ENCODE results near the gene ATP13A3.
A peak's percentile ranks its signal among the peaks of the same experiment; 100 is the strongest.

The ATP13A3 gene

DNA sequence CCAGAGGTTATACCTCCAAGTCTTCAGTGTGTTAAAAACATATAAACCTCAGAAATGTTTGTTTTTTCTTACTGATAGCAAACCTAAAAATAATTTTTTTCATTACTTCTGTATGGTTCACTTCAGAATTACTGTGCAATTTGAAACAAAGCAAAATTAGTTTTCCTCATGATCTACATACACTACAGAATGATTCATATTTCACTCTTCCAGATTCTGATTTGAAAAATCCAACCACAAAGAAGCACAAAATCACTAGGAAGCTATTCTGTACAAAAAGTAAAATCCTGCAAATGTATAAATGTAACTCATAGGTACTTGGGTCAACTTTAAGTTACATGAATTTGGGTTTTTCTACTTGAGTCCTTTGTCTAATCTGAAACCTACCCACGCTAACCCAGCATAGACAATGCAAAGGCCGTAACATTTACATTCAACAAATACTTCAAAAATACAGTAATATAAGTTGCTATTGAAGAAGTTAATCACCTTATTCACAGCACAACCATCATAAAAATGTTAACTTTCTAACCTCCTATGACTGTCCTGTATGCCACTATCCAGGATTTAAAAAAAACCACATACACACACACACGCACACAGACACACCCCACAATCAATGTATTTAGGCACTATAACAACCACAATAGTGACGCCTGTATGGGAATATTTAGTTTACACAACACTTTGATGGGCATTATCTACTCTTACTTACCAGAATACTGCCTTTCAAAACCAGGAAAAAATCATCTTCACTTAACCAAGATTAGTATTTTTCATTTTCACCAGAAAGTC, 11.5 kb downstream of the ATP13A3 start:
- DNase-seq: no peak

DNA sequence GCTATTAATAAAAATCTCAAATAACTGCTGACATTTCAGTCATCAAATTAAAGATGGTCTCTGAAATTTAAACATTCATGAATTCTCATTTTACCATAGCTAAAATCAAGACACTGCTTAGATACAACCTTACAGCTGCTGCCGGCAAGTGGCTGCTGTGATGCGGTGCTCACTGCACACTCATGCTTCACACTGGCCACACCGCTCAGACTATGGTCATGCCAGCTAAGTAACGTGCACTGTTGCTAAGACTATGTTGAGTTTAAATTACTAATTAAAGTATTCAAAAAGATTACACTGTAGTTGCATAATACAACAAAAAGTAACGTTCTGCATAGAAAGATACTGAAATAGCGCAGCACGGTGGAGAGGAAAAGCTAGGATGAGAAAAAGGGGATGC, 12.1 kb downstream of the ATP13A3 start:
- no peak for DNase-seq

DNA sequence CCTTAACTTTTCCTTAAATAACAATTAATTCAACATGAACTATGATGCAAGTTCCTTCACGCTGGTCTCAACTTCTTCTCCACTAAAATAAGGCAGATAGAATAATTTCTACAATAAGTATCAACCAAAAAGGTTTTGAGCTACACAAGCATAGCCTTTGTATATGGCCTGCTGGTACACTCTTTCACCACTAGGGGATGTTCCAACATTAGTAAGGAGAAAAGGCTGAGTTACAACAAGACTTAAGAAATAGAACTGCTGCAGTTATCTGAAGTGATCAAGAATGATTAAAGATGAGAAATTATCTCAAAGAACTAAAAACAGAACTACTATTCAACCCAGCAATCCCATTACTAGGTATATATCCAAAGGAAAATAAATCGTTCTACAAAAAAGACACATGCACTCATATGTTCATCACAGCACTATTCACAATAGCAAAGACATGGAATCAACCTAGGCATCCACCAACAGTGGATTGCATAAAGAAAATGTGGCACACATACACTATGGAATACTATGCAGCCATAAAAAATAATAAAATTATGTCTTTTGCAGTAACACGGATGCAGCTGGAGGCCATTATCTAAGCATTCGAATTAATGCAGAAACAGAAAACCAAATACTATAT, 14.4 kb downstream of the ATP13A3 start:
- DNase-seq: peak; percentile 33

DNA sequence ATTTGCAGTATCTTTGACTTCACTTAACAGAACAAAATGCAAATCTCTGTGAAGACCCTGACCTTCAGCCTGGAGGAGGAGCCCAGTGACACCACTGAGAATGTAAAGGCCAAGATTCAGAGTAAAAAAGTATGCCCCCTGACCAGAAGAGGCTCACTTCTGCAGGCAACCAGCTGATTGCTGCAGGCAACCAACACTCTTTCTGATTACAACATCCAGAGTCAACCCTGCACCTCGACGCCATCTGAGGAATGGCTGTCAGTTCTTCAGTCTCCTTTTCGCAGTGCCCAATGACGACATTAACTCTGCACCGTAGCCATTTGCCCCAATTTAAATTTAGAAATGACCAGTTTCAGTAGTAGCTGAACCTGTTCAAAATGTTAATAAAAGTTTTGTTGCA, 14.9 kb downstream of the ATP13A3 start:
- DNase-seq: no peak

DNA sequence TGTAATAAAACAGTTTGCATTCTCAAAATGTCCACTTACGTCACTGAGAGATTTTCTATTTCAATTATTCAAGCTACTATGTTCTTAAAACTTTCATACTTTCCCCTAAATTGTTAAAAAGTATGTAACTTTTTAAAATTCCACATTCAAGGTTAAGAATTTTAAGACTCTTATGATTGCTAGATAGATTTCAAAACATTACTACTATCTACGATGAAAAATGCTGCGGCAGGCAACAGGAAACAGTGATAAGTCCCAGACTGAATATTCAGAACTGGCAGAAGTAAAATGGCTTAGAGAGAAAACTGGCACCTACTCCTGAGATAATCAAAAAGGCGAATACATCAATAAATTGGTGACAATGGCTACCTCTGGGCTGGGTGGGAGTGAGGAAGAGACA, 16.2 kb downstream of the ATP13A3 start:
- DNase-seq: no peak

DNA sequence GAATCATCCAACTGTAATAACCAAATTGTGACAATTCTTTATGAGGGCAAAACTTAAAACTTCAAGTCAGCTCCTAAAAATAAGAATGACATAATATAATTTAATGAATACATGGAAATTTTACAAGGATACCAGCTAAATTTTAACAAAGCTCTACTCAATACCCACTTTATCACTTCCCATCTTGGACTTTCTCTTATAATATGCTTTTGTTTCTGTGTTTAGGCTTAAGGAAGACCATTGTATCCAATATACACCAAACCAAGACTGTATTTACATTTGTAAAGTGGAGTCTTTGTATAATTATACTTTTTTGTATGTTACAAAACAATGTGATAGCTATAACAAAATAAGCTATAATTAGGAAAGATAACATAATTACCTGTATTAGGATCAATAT, 16.8 kb downstream of the ATP13A3 start:
- no peak for DNase-seq

DNA sequence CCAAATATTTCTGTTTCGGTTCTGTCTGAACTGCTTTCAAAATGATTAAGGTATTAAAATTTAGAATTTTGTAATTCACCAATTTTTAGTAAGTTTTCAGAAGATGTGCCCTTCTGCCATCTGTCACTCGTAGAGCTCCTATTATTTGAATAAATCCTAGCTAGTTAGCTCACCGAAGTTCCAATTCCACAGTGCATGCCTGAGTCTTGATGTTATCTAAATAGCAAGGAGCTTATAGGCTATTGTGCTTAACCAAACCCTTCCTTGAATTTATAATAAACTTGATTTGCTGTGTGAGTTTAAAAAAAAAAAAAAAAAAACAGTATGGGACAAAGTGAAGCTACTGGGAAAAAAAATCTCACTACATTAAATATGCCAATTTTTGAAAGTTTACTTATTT, 18.7 kb downstream of the ATP13A3 start:
- no peak for DNase-seq

DNA sequence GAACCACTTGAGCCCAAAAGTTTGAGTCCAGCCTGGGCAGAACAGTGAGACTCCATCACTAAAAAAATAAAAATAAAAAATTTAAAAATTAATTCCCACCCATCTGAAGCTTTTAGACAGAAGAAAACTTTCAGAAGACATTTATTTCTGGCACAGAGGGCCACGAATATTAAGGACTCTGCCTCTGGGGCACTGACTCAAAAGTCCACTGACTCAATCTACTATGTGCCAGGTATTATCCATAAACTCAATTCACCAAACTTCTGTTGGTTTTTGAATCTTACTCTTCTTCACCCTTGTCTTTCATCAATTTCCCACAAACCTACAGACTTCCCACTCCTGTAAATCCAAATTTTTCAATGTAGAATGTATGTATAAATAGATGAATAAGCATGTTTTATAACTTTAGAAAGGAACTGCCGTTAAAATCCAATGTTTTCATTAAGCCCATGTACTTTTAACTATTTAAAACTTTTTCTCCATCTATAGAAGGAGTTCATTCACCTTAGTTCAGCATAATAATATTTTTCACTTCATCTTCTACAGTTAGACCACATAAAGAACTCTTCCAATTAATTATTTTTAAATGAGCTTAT, 19.9 kb downstream of the ATP13A3 start:
- no peak for DNase-seq

DNA sequence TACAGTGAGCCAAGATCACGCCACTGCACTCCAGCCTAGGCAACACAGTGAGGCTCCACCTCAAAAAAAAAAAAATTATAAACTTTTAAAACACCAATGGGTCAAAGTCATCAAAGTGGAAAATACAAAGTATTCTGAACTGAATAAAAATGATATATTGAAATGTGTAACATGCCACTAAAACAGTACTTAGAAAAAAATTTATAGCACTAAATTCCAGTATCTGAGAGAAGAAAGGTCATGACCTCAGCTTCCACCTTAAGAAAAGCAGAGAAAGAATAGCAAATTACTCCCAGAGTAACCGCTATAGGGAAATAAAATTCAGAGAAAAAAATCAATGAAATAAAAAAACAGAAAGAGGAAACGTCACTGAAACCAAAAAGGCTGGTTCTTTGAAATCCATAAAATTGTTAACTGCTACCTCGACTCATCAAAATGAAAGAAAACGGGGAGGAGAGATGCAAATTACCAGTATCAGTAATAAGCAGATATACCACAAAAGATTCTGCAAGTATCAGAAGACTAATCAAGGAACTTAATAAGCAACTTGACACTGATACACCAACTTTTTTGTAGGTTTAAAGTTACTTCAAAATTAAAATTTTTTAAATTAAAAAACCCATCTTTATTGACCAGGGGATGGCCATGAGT, 20.8 kb downstream of the ATP13A3 start:
- no peak for DNase-seq

DNA sequence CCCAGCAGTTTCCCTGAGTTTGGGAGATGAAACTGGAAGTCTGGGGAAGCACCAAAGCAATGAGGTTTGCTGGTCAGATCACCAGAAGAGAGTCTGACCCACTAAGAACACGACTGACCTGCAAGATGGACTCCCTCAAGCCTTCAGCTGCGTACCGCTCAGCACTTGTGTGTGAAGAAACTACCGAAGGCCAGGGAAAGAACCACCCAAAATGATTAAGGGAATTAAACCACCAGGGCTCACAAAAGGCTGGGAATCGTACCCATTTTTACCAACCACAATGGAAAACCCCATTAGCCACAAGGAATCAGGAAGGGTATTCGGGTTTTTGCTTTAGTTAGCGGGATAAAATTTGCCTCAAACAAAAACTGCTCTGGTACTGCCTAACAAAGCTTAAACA, 21.6 kb downstream of the ATP13A3 start:
- DNase-seq: no peak

DNA sequence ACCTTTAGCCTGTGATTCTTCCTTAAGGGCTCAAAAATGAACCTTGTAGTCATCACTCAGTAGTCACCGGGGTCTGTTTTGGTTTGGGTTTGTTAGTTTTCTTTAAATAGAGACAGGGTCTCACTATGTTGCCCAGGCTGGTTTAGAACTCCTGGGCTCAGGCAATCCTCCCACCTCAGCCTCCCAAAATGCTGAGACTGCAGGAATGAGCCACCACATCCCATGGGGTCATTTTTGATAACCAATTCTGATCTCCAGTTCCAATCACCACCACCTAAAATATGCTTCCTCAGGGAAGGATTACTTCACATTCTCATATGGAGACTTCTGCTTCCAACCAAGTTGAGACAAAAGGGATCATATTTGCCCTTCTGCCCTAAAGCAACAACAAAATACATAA, 22.1 kb downstream of the ATP13A3 start:
- no peak for DNase-seq

DNA sequence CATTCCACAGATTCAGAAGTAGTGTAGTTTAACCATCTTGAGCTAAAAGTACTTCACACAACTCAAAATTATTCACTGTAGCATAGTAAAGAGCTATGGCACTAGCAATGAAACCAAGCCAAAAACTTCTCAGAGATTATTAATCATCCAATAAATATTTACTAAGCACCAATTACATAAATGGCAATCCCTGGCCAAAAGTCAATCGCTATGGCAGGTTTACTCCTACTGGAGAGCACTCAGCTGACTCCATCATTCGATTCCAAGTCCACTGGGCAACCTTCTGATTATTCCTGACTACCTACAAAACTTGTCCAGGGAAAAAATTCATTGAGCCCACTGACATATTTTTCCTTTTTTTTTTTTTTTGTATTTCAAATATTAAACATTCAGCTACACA, 23.9 kb downstream of the ATP13A3 start:
- no peak for DNase-seq

DNA sequence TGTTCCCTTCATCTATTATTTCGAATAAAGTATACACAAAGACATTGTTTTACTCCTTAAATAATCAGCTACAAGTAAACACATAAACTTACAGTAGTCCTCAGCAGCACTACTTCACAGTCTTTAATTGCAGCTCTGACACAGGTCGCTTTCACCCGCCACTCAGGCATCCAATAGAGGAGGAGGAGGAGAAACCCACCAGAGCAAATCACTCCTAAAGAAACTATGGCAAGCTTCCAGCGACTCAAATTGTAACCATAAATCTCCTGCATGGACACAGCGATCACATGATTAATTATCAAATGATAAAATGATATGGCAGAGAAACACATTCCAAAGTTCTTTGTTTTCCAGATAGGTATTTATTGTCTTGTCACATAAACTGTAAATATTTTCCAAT, 26.2 kb downstream of the ATP13A3 start:
- DNase-seq: no peak

DNA sequence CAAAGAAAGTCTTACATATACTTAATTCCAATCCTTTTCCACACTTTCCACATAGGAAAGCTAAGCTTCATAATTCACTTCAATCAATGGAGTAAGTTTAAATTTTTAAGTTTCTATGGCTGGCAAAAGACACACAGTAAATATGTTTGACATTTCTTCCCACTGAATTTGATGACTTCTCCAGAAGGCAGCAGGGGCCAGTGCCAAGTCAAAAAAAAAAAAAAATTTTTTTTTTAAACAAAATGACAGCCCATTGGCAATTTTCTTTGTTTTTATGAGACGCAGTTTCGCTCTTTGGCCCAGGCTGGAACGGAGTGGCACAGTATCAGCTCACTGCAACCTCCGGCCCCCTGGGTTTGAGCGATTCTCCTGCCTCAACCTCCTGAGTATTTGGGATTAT, 28.7 kb downstream of the ATP13A3 start:
- DNase-seq: no peak

DNA sequence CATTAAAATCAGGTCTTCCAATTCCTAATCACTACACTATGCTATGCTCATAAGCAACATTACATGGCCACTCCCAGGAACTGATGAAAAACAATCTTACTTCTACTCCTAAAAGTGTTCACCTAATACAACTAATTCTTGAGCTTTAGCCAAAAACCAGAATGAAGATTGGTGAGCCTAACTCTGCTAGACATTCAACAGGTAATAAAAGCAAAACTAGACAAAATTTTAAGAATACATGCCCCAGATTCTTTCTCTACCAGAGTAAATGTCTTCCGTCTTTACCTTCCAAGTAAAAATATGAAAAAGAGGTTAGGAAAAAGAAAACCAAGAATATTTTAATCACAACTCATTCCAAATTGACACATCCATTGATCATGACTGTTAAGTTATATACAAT, 31.3 kb downstream of the ATP13A3 start:
- DNase-seq: no peak

DNA sequence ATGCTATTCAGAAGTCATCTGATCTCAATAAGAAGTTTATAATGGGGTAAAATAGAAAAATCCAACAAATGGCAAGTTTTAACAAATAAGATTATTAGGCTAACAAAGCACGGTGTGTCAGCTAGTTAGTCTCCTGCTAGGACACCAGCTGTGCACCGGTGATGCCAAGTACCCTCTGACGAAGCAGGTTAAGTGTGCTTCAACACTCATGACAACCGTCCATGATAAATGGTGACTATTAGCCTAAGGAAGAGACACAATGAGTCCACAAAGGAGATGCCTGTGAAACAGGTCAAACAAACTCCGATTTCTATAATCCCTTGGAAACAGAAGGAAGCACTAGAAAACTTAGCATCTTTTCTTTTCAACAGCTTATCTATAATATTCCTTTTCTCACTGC, 36.5 kb downstream of the ATP13A3 start:
- DNase-seq: no peak

DNA sequence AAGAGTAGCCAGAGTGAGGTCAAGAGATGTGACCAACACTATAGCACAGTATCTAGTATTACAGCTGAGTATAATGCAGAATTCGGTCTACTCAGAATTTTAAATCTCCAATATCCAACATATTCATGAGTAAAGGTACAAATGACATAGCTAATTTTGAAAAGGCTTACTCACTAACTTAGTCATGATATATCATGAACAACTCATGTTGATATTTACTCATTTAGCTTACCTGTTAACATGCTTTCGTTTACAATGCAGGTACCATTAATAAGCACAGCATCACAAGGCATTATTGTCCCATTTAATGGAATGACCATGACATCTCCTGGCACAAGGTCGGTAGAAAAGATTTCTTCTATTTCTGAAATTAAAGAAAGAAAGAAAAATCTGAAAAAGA, 36.9 kb downstream of the ATP13A3 start:
- no peak for DNase-seq

DNA sequence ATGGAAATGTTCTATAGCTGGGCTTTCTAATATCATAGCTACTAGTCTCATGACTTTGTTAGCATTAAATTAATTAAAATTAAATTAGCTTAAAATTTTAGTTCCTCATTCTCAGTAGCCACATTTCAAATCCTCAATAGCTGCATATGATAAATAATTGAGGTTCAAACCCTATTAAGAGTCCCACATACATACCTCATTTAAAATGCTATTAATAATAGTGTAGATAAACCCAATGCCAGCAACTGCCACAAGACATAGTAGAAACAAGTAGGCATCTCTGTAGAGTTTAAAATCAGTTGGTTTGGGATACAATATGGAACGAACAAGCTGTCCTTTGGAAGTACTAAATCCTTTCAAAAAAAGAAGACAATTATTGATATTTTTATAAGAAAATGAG, 39.1 kb downstream of the ATP13A3 start:
- DNase-seq: no peak

DNA sequence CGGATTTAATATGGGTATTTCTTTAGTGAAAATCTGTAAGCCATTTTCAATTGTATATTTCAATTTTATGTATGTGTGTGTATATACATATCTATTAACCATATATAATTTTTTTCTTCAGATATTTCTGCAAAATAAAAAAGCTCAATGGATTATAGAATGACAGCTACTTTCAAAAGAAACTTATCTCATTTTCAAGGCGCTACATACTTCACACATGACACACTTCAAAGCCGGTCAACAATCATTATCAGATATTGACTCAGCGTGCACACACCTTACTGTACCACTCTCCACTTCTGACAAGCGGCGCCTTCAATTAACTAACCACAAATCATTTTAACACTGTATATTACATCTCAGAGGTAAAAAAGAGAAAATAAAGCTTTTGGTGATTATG, 39.6 kb downstream of the ATP13A3 start:
- DNase-seq: no peak

DNA sequence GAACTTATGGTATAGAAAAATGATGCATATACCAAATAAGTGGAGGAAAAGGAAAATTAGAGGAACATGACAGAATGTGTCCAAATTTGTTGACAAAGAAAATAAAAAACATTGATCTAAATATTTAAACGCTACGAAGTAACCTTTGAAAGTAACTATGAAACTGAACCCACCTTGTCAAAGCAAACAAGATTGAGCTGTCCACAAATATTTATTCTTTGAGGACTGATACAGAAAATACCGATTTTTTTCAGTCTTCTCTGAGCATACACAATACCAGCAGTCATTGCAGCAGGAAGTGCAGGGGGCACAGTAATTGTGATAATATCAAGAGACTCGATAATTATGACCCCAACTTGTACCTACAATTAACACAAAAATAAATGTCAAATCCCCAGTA, 40.0 kb downstream of the ATP13A3 start:
- no peak for DNase-seq

DNA sequence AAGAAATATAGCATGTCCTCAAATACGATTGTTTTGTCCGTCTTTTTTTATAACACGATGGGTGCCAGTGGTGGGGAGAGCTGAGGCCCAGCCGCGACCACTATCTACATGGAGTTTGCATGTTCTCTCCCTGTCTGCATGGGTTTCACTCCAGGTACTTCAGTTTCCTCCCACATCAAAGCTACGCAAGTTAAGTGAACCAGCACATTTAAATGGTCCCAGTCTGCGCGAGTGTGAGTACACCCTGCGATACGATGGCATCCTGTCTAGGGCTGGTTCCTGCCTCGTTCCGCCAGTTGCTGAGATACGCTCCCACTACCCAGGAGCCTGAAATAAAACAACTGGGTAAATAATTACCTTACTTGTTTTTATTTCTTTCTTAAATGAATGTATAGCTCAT, 40.6 kb downstream of the ATP13A3 start:
- DNase-seq: no peak

DNA sequence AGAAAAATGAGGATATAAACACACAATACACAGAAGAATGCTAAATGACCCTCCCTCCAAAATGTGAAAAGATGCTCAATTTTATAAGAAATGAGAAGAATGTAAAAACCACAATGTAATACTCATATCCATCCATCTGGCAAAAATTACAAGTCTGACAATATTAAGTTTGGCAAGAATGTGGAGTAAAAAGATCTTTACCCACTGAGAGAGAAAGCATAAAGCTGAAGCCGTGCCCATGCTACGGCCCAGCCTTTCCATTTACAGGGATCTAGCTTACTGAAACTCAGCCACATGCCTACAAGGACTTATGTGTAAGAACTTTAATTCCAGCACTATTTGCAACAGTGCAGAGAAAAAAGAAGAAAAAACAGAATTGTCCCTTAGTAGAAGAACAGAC, 42.9 kb downstream of the ATP13A3 start:
- no peak for DNase-seq

DNA sequence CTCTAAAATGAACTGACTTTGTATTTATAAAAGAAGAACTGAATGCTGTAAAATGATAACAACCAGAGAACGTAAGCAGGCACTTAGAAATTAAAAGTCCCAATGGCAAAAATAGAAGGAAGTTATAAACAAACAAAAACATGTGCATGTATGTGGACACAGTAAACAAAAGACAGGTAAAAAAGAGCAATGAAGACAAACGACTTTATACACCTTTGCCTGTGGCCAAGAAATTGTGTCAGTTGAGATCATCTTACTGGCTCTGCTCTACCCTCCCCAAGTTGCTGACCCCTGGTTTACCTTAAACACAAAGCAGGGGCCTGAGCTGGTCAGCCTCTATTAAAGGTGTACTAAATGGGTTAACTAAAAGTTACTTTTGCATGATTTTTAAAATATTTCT, 46.0 kb downstream of the ATP13A3 start:
- no peak for DNase-seq
